Neural cell (in vitro differentiated cells): ENCODE measurements around the gene PCP4L1. TPM values are rescaled to one million over a fixed set of nuclear protein-coding genes. Genes with fewer than 3 reads are reported as not detected.
"Not testable (repeated sequence)": the region's sequence is repeated elsewhere in the genome, so short reads cannot be mapped to it uniquely, and the experiment has no call there.

ENCODE experiments used
- H2AFZ ChIP-seq: fragments of 200-600, 300-800 bp; sonication (generic), shearing (Covaris generic); 2 replicates; pipeline ENCODE4 v1.6.0; 2014; ENCODE audit warnings: low read depth, mild to moderate bottlenecking, antibody characterized with exemption, low read length, moderate library complexity
- H3F3A ChIP-seq: fragments of 200-600 bp; shearing (Covaris generic); 2 replicates; pipeline ENCODE4 v1.6.1; 2016; ENCODE audit warnings: mild to moderate bottlenecking, moderate library complexity, mixed read lengths, antibody characterized with exemption, low read length; ENCODE audit not compliant: insufficient read depth, poor library complexity, severe bottlenecking
- H3K27ac ChIP-seq: fragments of 200-600, 300-800 bp; sonication (generic), shearing (Covaris generic); 2 replicates; pipeline ENCODE4 v1.5.1; 2014; ENCODE audit warnings: mild to moderate bottlenecking, low read length, moderate library complexity
- H3K27me3 ChIP-seq: fragments of 300-800, 200-600 bp; sonication (generic), shearing (Covaris generic); 2 replicates; pipeline ENCODE4 v1.6.0; 2014; ENCODE audit warnings: mild to moderate bottlenecking, low read depth, low read length, moderate library complexity; ENCODE audit not compliant: insufficient read depth
- H3K36me3 ChIP-seq: fragments of 300-800, 200-600 bp; sonication (generic), shearing (Covaris generic); 2 replicates; pipeline ENCODE4 v1.5.1; 2014; ENCODE audit warnings: mild to moderate bottlenecking, antibody characterized with exemption, low read length, moderate library complexity; ENCODE audit not compliant: insufficient read depth
- H3K4me2 ChIP-seq: fragments of 300-800, 200-600 bp; sonication (generic), shearing (Covaris generic); 2 replicates; pipeline ENCODE4 v1.6.0; 2014; ENCODE audit warnings: mild to moderate bottlenecking, low read length
- H3K4me3 ChIP-seq: fragments of 300-800, 200-600 bp; sonication (generic), shearing (Covaris generic); 2 replicates; pipeline ENCODE4 v1.5.1; 2014; ENCODE audit warnings: mild to moderate bottlenecking, low read length, moderate library complexity
- H3K79me2 ChIP-seq: fragments of 200-600 bp; shearing (Covaris generic); replicated peaks from 2 replicates; pipeline ENCODE4 v1.6.0; 2014; ENCODE audit warnings: mild to moderate bottlenecking, low read length, moderate library complexity; ENCODE audit not compliant: insufficient read depth
- H3K9ac ChIP-seq: fragments of 300-800, 200-600 bp; sonication (generic), shearing (Covaris generic); 2 replicates; pipeline ENCODE4 v1.6.1; 2016; ENCODE audit warnings: mild to moderate bottlenecking, low read length, mixed read lengths
- H3K9me2 ChIP-seq: fragments of 200-600 bp; shearing (Covaris generic); 2 replicates; pipeline ENCODE4 v1.6.1; 2016; ENCODE audit warnings: mild to moderate bottlenecking, low read length, mixed read lengths; ENCODE audit not compliant: insufficient read depth
- H3K9me3 ChIP-seq: fragments of 200-600, 300-800 bp; sonication (generic), shearing (Covaris generic); 2 replicates; pipeline ENCODE4 v1.6.1; 2016; ENCODE audit warnings: mild to moderate bottlenecking, mixed run types, low read length, moderate library complexity, mixed read lengths
- H4K20me1 ChIP-seq: fragments of 200-600 bp; shearing (Covaris generic); 2 replicates; pipeline ENCODE4 v1.6.1; 2016; ENCODE audit warnings: mild to moderate bottlenecking, mixed run types; ENCODE audit not compliant: insufficient read depth
- EP300 ChIP-seq: fragments of 450-650 bp; conservative IDR thresholded peaks from 2 replicates; pipeline ENCODE4 v1.6.1; 2014; ENCODE audit warnings: antibody characterized with exemption, mild to moderate bottlenecking, moderate library complexity; ENCODE audit not compliant: poor library complexity, severe bottlenecking
- EZH2 ChIP-seq: fragments of 200-600, 300-800 bp; shearing (Covaris generic), sonication (generic); IDR thresholded peaks from 2 replicates; pipeline ENCODE4 v1.6.1; 2014; ENCODE audit warnings: antibody characterized with exemption, low read length, borderline replicate concordance, mild to moderate bottlenecking; ENCODE audit not compliant: insufficient read depth, poor library complexity, severe bottlenecking
- MXI1 ChIP-seq: fragments of 450-650 bp; conservative IDR thresholded peaks from 2 replicates; pipeline ENCODE4 v1.6.1; 2014; ENCODE audit warnings: antibody characterized with exemption, mild to moderate bottlenecking; ENCODE audit not compliant: poor library complexity, severe bottlenecking
- POLR2AphosphoS5 ChIP-seq: IDR thresholded peaks from 2 replicates; pipeline ENCODE4 v1.6.1; 2012
- RAD21 ChIP-seq: fragments of 450-650 bp; conservative IDR thresholded peaks from 2 replicates; pipeline ENCODE4 v1.6.1; 2014; ENCODE audit warnings: antibody characterized with exemption, mild to moderate bottlenecking, moderate library complexity
- SMC3 ChIP-seq: fragments of 450-650 bp; conservative IDR thresholded peaks from 2 replicates; pipeline ENCODE4 v1.6.1; 2014; ENCODE audit warnings: antibody characterized with exemption, mild to moderate bottlenecking, moderate library complexity; ENCODE audit not compliant: poor library complexity
- TAF1 ChIP-seq: IDR thresholded peaks from 2 replicates; pipeline ENCODE4 v1.6.1; 2012; ENCODE audit warnings: low read depth
- polyA plus RNA-seq: library from polyadenylated mRNA; depleted of rRNA; stranded (reverse); fragments of >200 nt; gene quantifications from 2 replicates; pipeline ENCODE4 v1.2.3, GENCODE V29; 2014
- TF ChIP-seq, protein P1 (sequence below): fragments of 450-650 bp; IDR thresholded peaks from 2 replicates; pipeline ENCODE4 v1.5.1; 2014; ENCODE audit warnings: antibody characterized with exemption, mild to moderate bottlenecking, moderate library complexity; ENCODE audit not compliant: poor library complexity, severe bottlenecking
- TF ChIP-seq, protein P2 (sequence below): IDR thresholded peaks from 2 replicates; pipeline ENCODE4 v1.6.1; 2012; ENCODE audit warnings: borderline replicate concordance

The PCP4L1 gene
- polyA plus RNA-seq, 1 donor from 2014 or later = 51.2 TPM

DNA sequence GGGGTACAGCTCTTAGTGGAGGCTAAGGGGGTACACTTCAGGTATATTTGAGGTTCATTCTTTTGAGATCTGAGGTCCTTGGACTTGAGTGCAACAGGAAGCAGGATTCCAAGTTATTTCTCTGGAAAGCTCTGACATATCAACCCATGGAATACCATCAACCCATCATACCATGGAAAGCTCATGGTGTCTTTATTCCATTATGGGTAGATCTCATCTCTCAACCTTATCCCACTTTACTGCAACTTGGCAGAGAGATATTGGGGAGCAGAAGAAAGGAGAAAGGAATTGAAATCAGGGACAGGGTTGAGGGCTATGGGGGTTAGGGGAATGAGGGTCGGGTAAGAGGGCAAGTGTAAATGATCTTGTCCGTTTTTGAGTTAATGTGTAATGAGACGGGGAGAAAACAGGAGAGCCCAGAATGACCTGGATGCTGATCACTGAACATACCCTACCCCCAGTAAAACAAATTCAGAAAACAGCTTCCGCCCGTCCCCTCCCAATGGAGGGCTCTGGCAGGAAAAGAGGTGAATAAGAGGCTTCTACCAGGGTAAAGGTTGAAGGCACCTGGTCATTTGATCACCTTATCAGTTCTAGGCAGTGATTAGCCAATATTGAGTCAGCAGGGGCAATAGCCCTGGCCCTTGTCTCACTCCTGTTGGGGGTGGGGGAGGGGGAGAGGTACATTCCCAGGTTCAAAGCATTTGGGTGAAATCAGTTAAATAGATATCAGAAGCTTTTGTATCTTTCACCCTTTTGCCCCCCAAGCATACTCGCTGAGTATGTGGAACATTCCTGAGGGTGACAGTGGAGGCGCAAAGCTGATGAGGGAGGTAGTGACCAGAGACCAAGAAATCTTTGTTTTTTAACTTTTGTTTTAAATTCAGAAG is 34.5 kb upstream of the PCP4L1 start:
- no peak overlapping the region for H2AFZ ChIP-seq
- H3K27me3 ChIP-seq = no peaks in the 10 kb centered on the region
- peaks cover 2% of the 10 kb centered on the region for H3K79me2 ChIP-seq
- H3K9ac ChIP-seq = no peak overlapping the region
- no peaks in the 10 kb centered on the region for H3K36me3 ChIP-seq
- H3K27ac ChIP-seq = no peak overlapping the region
- H3K4me3 ChIP-seq = no peak overlapping the region
- H3K9me2 ChIP-seq = no peaks in the 10 kb centered on the region
- TF ChIP-seq EP300 (no peak), TAF1 (no peak), RAD21 (no peak), SMC3 (no peak), MXI1 (no peak), POLR2AphosphoS5 (no peak), EZH2 (no peak)
- TF ChIP-seq, protein P1, sequence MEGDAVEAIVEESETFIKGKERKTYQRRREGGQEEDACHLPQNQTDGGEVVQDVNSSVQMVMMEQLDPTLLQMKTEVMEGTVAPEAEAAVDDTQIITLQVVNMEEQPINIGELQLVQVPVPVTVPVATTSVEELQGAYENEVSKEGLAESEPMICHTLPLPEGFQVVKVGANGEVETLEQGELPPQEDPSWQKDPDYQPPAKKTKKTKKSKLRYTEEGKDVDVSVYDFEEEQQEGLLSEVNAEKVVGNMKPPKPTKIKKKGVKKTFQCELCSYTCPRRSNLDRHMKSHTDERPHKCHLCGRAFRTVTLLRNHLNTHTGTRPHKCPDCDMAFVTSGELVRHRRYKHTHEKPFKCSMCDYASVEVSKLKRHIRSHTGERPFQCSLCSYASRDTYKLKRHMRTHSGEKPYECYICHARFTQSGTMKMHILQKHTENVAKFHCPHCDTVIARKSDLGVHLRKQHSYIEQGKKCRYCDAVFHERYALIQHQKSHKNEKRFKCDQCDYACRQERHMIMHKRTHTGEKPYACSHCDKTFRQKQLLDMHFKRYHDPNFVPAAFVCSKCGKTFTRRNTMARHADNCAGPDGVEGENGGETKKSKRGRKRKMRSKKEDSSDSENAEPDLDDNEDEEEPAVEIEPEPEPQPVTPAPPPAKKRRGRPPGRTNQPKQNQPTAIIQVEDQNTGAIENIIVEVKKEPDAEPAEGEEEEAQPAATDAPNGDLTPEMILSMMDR = no peak
- TF ChIP-seq, protein P2, sequence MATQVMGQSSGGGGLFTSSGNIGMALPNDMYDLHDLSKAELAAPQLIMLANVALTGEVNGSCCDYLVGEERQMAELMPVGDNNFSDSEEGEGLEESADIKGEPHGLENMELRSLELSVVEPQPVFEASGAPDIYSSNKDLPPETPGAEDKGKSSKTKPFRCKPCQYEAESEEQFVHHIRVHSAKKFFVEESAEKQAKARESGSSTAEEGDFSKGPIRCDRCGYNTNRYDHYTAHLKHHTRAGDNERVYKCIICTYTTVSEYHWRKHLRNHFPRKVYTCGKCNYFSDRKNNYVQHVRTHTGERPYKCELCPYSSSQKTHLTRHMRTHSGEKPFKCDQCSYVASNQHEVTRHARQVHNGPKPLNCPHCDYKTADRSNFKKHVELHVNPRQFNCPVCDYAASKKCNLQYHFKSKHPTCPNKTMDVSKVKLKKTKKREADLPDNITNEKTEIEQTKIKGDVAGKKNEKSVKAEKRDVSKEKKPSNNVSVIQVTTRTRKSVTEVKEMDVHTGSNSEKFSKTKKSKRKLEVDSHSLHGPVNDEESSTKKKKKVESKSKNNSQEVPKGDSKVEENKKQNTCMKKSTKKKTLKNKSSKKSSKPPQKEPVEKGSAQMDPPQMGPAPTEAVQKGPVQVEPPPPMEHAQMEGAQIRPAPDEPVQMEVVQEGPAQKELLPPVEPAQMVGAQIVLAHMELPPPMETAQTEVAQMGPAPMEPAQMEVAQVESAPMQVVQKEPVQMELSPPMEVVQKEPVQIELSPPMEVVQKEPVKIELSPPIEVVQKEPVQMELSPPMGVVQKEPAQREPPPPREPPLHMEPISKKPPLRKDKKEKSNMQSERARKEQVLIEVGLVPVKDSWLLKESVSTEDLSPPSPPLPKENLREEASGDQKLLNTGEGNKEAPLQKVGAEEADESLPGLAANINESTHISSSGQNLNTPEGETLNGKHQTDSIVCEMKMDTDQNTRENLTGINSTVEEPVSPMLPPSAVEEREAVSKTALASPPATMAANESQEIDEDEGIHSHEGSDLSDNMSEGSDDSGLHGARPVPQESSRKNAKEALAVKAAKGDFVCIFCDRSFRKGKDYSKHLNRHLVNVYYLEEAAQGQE = no peak
- no peaks in the 10 kb centered on the region for H4K20me1 ChIP-seq
- no peak overlapping the region for H3K4me2 ChIP-seq
- H3K9me3 ChIP-seq = no peaks in the 10 kb centered on the region
- no peaks in the 10 kb centered on the region for H3F3A ChIP-seq

DNA sequence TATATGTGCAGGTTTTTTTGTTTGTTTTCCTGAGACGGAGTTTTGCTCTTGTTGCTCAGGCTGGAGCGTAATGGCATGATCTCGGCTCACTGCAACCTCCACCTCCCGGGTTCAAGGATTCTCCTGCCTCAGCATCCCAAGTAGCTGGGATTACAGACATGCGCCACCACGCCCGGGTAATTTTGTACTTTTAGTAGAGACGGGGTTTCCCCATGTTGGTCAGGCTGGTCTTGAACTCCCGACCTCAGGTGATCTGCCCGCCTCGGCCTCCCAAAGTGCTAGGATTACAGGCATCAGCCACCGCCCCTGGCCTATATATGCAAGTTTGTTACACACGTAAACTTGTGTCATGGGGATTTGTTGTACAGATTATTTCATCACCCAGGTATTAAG is 33.9 kb upstream of the PCP4L1 start:
- not testable (repeated sequence) for H3K79me2 ChIP-seq, H3K27me3 ChIP-seq, H3F3A ChIP-seq, H3K9ac ChIP-seq, H3K4me3 ChIP-seq, H3K36me3 ChIP-seq, H3K9me3 ChIP-seq, H4K20me1 ChIP-seq, H3K4me2 ChIP-seq, H3K9me2 ChIP-seq, H3K27ac ChIP-seq, H2AFZ ChIP-seq
